Brain pericyte (primary cell): ENCODE results near the gene TTLL8.
"Not testable (repeated sequence)": the region's sequence is repeated elsewhere in the genome, so short reads cannot be mapped to it uniquely, and the experiment has no call there.

ENCODE experiments used
- DNase-seq: peaks from one replicate; pipeline ENCODE4 v3.0.0-alpha.2; 2012; ENCODE audit warnings: low read depth, low spot score

Gene TTLL8

GRCh38 chr22:49986325-49986724, 71.8 kb downstream of the TTLL8 start:
- DNase-seq, result no peak

- DNase-seq, result no peak
Observed at GRCh38 chr22:49983148-49984042, 74.7 kb downstream of the TTLL8 start.

- DNase-seq, result not testable (repeated sequence)
Observed at GRCh38 chr22:49981799-49982198, 76.3 kb downstream of the TTLL8 start.

GRCh38 chr22:49979587-49980264, 78.4 kb downstream of the TTLL8 start:
- no peak for DNase-seq

- DNase-seq, result no peak
Observed at GRCh38 chr22:49977578-49977977, 80.5 kb downstream of the TTLL8 start.

- no peak for DNase-seq
Observed at GRCh38 chr22:49976439-49977175, 81.5 kb downstream of the TTLL8 start.

GRCh38 chr22:49975543-49976389, 82.3 kb downstream of the TTLL8 start:
- no peak for DNase-seq

- no peak for DNase-seq
Observed at GRCh38 chr22:49973018-49973961, 84.8 kb downstream of the TTLL8 start.

- no peak for DNase-seq
Observed at GRCh38 chr22:49972163-49973017, 85.7 kb downstream of the TTLL8 start.

GRCh38 chr22:49971232-49972162, 86.6 kb downstream of the TTLL8 start:
- no peak for DNase-seq

GRCh38 chr22:49970528-49971231, 87.4 kb downstream of the TTLL8 start:
- peak; percentile 47 for DNase-seq

GRCh38 chr22:49969751-49970527, 88.2 kb downstream of the TTLL8 start:
- no peak for DNase-seq

GRCh38 chr22:49968831-49969661, 89.1 kb downstream of the TTLL8 start:
- no peak for DNase-seq
